ENCODE data around the gene GABPB1.

The GABPB1 gene

GRCh38 chr15:50339717-50340116, 15.3 kb downstream of the GABPB1 start:
- no peaks in the 10 kb centered on the region for H3F3A ChIP-seq (ENCODE audit: low read depth)
- peaks cover 11% of the 10 kb centered on the region; the same call in 1 of the 2 replicates for H3K36me3 ChIP-seq (ENCODE audit: insufficient read depth, low read length)
- H3K27me3 ChIP-seq (ENCODE audit: insufficient read depth, low read length, poor library complexity, severe bottlenecking) = no peaks in the 10 kb centered on the region
- no peaks in the 10 kb centered on the region for H3K9me2 ChIP-seq (replicated peaks; ENCODE audit: low read depth, low read length)
- H3K9ac ChIP-seq (ENCODE audit: low read depth, low read length, poor library complexity, severe bottlenecking) = no peak overlapping the region
- H4K20me1 ChIP-seq (ENCODE audit: insufficient read depth, low read length, poor library complexity, severe bottlenecking) = peaks cover 16% of the 10 kb centered on the region
- H2AFZ ChIP-seq (ENCODE audit: low read length) = no peak overlapping the region
- H3K4me3 ChIP-seq (ENCODE audit: low read length, poor library complexity, severe bottlenecking) = no peak overlapping the region
- TF ChIP-seq EZH2phosphoT487 (IDR thresholded peaks at IDR 0.05; ENCODE audit: borderline replicate concordance) = no peak
- TF ChIP-seq, protein P1, sequence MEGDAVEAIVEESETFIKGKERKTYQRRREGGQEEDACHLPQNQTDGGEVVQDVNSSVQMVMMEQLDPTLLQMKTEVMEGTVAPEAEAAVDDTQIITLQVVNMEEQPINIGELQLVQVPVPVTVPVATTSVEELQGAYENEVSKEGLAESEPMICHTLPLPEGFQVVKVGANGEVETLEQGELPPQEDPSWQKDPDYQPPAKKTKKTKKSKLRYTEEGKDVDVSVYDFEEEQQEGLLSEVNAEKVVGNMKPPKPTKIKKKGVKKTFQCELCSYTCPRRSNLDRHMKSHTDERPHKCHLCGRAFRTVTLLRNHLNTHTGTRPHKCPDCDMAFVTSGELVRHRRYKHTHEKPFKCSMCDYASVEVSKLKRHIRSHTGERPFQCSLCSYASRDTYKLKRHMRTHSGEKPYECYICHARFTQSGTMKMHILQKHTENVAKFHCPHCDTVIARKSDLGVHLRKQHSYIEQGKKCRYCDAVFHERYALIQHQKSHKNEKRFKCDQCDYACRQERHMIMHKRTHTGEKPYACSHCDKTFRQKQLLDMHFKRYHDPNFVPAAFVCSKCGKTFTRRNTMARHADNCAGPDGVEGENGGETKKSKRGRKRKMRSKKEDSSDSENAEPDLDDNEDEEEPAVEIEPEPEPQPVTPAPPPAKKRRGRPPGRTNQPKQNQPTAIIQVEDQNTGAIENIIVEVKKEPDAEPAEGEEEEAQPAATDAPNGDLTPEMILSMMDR (conservative IDR thresholded peaks at IDR 0.05; ENCODE audit: low read length) = no peak
- H3K4me2 ChIP-seq (ENCODE audit: low read depth, low read length, poor library complexity, severe bottlenecking) = no peak overlapping the region
- no peaks in the 10 kb centered on the region for H3K9me3 ChIP-seq (ENCODE audit: insufficient read depth, low read depth, low read length)
- H3K79me2 ChIP-seq (ENCODE audit: insufficient read depth, low read length) = peaks cover 89% of the 10 kb centered on the region
- peaks cover 3% of the 10 kb centered on the region for H3K4me1 ChIP-seq (ENCODE audit: insufficient read depth, low read length, poor library complexity, severe bottlenecking)

GRCh38 chr15:50335251-50335650, 19.7 kb downstream of the GABPB1 start:
- no peak overlapping the region for H2AFZ ChIP-seq (ENCODE audit: low read length)
- no peak overlapping the region for H3K4me3 ChIP-seq (ENCODE audit: low read length, poor library complexity, severe bottlenecking)
- no peaks in the 10 kb centered on the region for H3K27me3 ChIP-seq (ENCODE audit: insufficient read depth, low read length, poor library complexity, severe bottlenecking)
- no peaks in the 10 kb centered on the region for H3F3A ChIP-seq (ENCODE audit: low read depth)
- H3K9ac ChIP-seq (ENCODE audit: low read depth, low read length, poor library complexity, severe bottlenecking) = no peak overlapping the region
- no peaks in the 10 kb centered on the region for H3K9me2 ChIP-seq (replicated peaks; ENCODE audit: low read depth, low read length)
- H3K79me2 ChIP-seq (ENCODE audit: insufficient read depth, low read length) = peaks cover 89% of the 10 kb centered on the region
- peaks cover 3% of the 10 kb centered on the region for H3K4me1 ChIP-seq (ENCODE audit: insufficient read depth, low read length, poor library complexity, severe bottlenecking)
- H4K20me1 ChIP-seq (ENCODE audit: insufficient read depth, low read length, poor library complexity, severe bottlenecking) = peaks cover 22% of the 10 kb centered on the region
- H3K4me2 ChIP-seq (ENCODE audit: low read depth, low read length, poor library complexity, severe bottlenecking) = no peak overlapping the region
- TF ChIP-seq EZH2phosphoT487 (IDR thresholded peaks at IDR 0.05; ENCODE audit: borderline replicate concordance) = no peak
- TF ChIP-seq, protein P1 (conservative IDR thresholded peaks at IDR 0.05; ENCODE audit: low read length) = no peak
- H3K9me3 ChIP-seq (ENCODE audit: insufficient read depth, low read depth, low read length) = no peaks in the 10 kb centered on the region
- H3K36me3 ChIP-seq (ENCODE audit: insufficient read depth, low read length) = peaks cover 6% of the 10 kb centered on the region; the same call in 1 of the 2 replicates

GRCh38 chr15:50333229-50333628, 21.8 kb downstream of the GABPB1 start:
- Histone ChIP-seq H3K9ac (ENCODE audit: low read depth, low read length, poor library complexity, severe bottlenecking) (no peak overlapping the region), H3K79me2 (ENCODE audit: insufficient read depth, low read length) (peaks cover 81% of the 10 kb centered on the region), H3F3A (ENCODE audit: low read depth) (no peaks in the 10 kb centered on the region), H3K4me3 (ENCODE audit: low read length, poor library complexity, severe bottlenecking) (no peak overlapping the region), H3K9me2 (replicated peaks; ENCODE audit: low read depth, low read length) (no peaks in the 10 kb centered on the region), H4K20me1 (ENCODE audit: insufficient read depth, low read length, poor library complexity, severe bottlenecking) (peaks cover 15% of the 10 kb centered on the region), H3K4me2 (ENCODE audit: low read depth, low read length, poor library complexity, severe bottlenecking) (no peak overlapping the region), H3K27me3 (ENCODE audit: insufficient read depth, low read length, poor library complexity, severe bottlenecking) (no peaks in the 10 kb centered on the region), H3K9me3 (ENCODE audit: insufficient read depth, low read depth, low read length) (no peaks in the 10 kb centered on the region), H3K36me3 (ENCODE audit: insufficient read depth, low read length) (peaks cover 1% of the 10 kb centered on the region; the same call in 1 of the 2 replicates), H2AFZ (ENCODE audit: low read length) (no peak overlapping the region), H3K4me1 (ENCODE audit: insufficient read depth, low read length, poor library complexity, severe bottlenecking) (no peaks in the 10 kb centered on the region)
- TF ChIP-seq, protein P1 (conservative IDR thresholded peaks at IDR 0.05; ENCODE audit: low read length) = no peak
- no peak for TF ChIP-seq EZH2phosphoT487 (IDR thresholded peaks at IDR 0.05; ENCODE audit: borderline replicate concordance)

Data from Loucy (cell line).